ENCODE data around the gene EMC7.
"Not testable (repeated sequence)": the region's sequence is repeated elsewhere in the genome, so short reads cannot be mapped to it uniquely, and the experiment has no call there.

Gene EMC7

GRCh38 chr15:34084086-34084485, 17.6 kb downstream of the EMC7 start:
- no peak for DNase-seq

- no peak for DNase-seq
Measured at GRCh38 chr15:34079904-34080303, 21.8 kb downstream of the EMC7 start.

GRCh38 chr15:34078900-34079299, 22.8 kb downstream of the EMC7 start:
- no peak for DNase-seq

GRCh38 chr15:34076785-34077184, 24.9 kb downstream of the EMC7 start:
- no peak for DNase-seq

- DNase-seq, result no peak
Measured at GRCh38 chr15:34070003-34070402, 31.7 kb downstream of the EMC7 start.

- DNase-seq, result no peak
Measured at GRCh38 chr15:34065941-34066340, 35.7 kb downstream of the EMC7 start.

GRCh38 chr15:34065261-34065660, 36.4 kb downstream of the EMC7 start:
- no peak for DNase-seq

- no peak for DNase-seq
Measured at GRCh38 chr15:34064438-34064837, 37.2 kb downstream of the EMC7 start.

GRCh38 chr15:34059946-34060345, 41.7 kb downstream of the EMC7 start:
- DNase-seq, result no peak

GRCh38 chr15:34059476-34059875, 42.2 kb downstream of the EMC7 start:
- no peak for DNase-seq

- DNase-seq, result no peak
Measured at GRCh38 chr15:34056911-34057310, 44.8 kb downstream of the EMC7 start.

GRCh38 chr15:34055868-34056595, 45.6 kb downstream of the EMC7 start:
- DNase-seq, result no peak

GRCh38 chr15:34054081-34054707, 47.5 kb downstream of the EMC7 start:
- no peak for DNase-seq

- not testable (repeated sequence) for DNase-seq
Measured at GRCh38 chr15:34050385-34050784, 51.3 kb downstream of the EMC7 start.

- DNase-seq, result no peak
Measured at GRCh38 chr15:34049112-34049511, 52.5 kb downstream of the EMC7 start.

GRCh38 chr15:34047893-34048775, 53.5 kb downstream of the EMC7 start:
- DNase-seq, result no peak

GRCh38 chr15:34046471-34047145, 55.1 kb downstream of the EMC7 start:
- DNase-seq, result no peak

- DNase-seq, result no peak
Measured at GRCh38 chr15:34043813-34044212, 57.8 kb downstream of the EMC7 start.

GRCh38 chr15:34043391-34043790, 58.3 kb downstream of the EMC7 start:
- DNase-seq, result no peak

GRCh38 chr15:34039790-34040113, 61.9 kb downstream of the EMC7 start:
- no peak for DNase-seq

- DNase-seq, result peak; percentile 62
Measured at GRCh38 chr15:34038871-34039789, 62.5 kb downstream of the EMC7 start, which contains the start of gene AVEN. Gene AVEN (minus strand): TSS chr15:34039204. CDS start chr15:34039046, 158 bp downstream.
